ENCODE measurements around the gene MYH15. TPM values are rescaled to one million over a fixed set of nuclear protein-coding genes. Genes with fewer than 3 reads are reported as not detected.

Gene MYH15
- polyA plus RNA-seq, 3 donors, result not detected

- no peak for DNase-seq
- Mint-ChIP-seq H3K27me3 (ENCODE audit: low read depth in 3 of 3) (peaks cover 0 to 3% (median 2%) of the 10 kb centered on the region in 3 donors), H3K36me3 (peaks cover 0 to 1% of the 10 kb centered on the region in 2 donors), H3K9me3 (peaks cover 0 to 1% (median under 1%) of the 10 kb centered on the region in 7 donors), H3K4me1 (no peaks in the 10 kb centered on the region), H3K4me3 (no peak overlapping the region), H3K27ac (no peak overlapping the region)
- H3K4me2 ChIP-seq (replicated peaks; ENCODE audit: extremely low read depth, low read length, poor library complexity, severe bottlenecking), result no peak overlapping the region
- TF ChIP-seq CTCF (IDR thresholded peaks at IDR 0.05), result no peak
- intact Hi-C loops (cut with micrococcal nuclease), result no loop called here
- H2AFZ ChIP-seq (ENCODE audit: insufficient read depth, low read depth, low read length, poor library complexity, severe bottlenecking), result no peak overlapping the region
- H3K9me3 ChIP-seq (replicated peaks in 1 of 2; ENCODE audit: control insufficient read depth in 1 of 2, insufficient read depth in 1 of 2, low read length in 2 of 2), result no peaks in the 10 kb centered on the region
- no peaks in the 10 kb centered on the region for H4K20me1 ChIP-seq (ENCODE audit: insufficient read depth, low read length)
- H3K36me3 ChIP-seq (replicated peaks in 1 of 2; ENCODE audit: control insufficient read depth in 1 of 2, insufficient read depth in 2 of 2, low read length in 2 of 2), result no peaks in the 10 kb centered on the region
- H3K79me2 ChIP-seq (ENCODE audit: insufficient read depth, low read length), result no peaks in the 10 kb centered on the region
- H3K9ac ChIP-seq (ENCODE audit: insufficient read depth, low read length, poor library complexity, severe bottlenecking), result no peak overlapping the region
- no peak overlapping the region for H3K4me3 ChIP-seq (replicated peaks in 1 of 3; ENCODE audit: low read depth in 2 of 3, low read length in 3 of 3)
- no peaks in the 10 kb centered on the region for H3K4me1 ChIP-seq (ENCODE audit: control insufficient read depth in 1 of 2, insufficient read depth in 2 of 2, low read length in 2 of 2)
- H3K27me3 ChIP-seq (ENCODE audit: control insufficient read depth in 2 of 2, insufficient read depth in 2 of 2, low read length in 2 of 2), result no peaks in the 10 kb centered on the region
- H3K27ac ChIP-seq (ENCODE audit: low read depth in 1 of 2, low read length in 2 of 2), result no peak overlapping the region
These were observed 71.9 kb downstream of the MYH15 start for GRCh38 chr3:108438542-108438941.

DNA sequence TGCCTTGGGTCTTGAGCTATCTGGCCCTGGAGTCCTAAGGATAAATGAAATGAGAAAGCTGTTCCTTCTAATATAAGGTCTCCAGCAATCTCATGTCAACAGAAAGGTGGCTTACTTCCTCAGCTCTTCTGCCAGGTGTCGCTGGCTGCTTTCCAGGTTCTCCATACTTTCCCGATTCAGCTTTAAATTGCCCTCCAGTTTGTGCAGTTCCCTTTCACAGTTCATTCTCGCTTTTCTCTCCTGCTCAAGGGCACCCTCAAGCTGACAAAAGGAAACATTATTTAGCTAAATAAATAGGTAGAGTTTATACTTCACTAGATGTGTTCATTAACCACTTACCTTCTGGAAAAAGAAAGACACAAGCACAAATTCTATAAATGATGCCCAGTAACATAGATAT lies 73.0 kb downstream of the MYH15 start:
- no peak for TF ChIP-seq CTCF (IDR thresholded peaks at IDR 0.05)
- no CpG with 5 or more reads among the region's 3 CpGs for WGBS (ENCODE audit: insufficient coverage)
- Mint-ChIP-seq H3K4me3 (no peak overlapping the region), H3K9me3 (peaks cover 8 to 12% (median 11%) of the 10 kb centered on the region in 7 donors), H3K27me3 (ENCODE audit: low read depth in 3 of 3) (peaks cover 0 to 3% (median 0%) of the 10 kb centered on the region in 3 donors), H3K36me3 (peaks cover 0 to 2% of the 10 kb centered on the region in 2 donors), H3K27ac (no peak overlapping the region), H3K4me1 (no peaks in the 10 kb centered on the region)
- H2AFZ ChIP-seq (ENCODE audit: insufficient read depth, low read depth, low read length, poor library complexity, severe bottlenecking), result no peak overlapping the region
- H3K27ac ChIP-seq (ENCODE audit: low read depth in 1 of 2, low read length in 2 of 2), result no peak overlapping the region
- no peaks in the 10 kb centered on the region for H4K20me1 ChIP-seq (ENCODE audit: insufficient read depth, low read length)
- H3K9me3 ChIP-seq (replicated peaks in 1 of 2; ENCODE audit: control insufficient read depth in 1 of 2, insufficient read depth in 1 of 2, low read length in 2 of 2), result peaks cover 8 to 11% of the 10 kb centered on the region in 2 donors
- H3K27me3 ChIP-seq (ENCODE audit: control insufficient read depth in 2 of 2, insufficient read depth in 2 of 2, low read length in 2 of 2), result no peaks in the 10 kb centered on the region
- no peaks in the 10 kb centered on the region for H3K4me1 ChIP-seq (ENCODE audit: control insufficient read depth in 1 of 2, insufficient read depth in 2 of 2, low read length in 2 of 2)
- H3K79me2 ChIP-seq (ENCODE audit: insufficient read depth, low read length), result no peaks in the 10 kb centered on the region
- DNase-seq, result no peak
- H3K4me3 ChIP-seq (replicated peaks in 1 of 3; ENCODE audit: low read depth in 2 of 3, low read length in 3 of 3), result no peak overlapping the region
- H3K9ac ChIP-seq (ENCODE audit: insufficient read depth, low read length, poor library complexity, severe bottlenecking), result no peak overlapping the region
- no peak overlapping the region for H3K4me2 ChIP-seq (replicated peaks; ENCODE audit: extremely low read depth, low read length, poor library complexity, severe bottlenecking)
- no peaks in the 10 kb centered on the region for H3K36me3 ChIP-seq (replicated peaks in 1 of 2; ENCODE audit: control insufficient read depth in 1 of 2, insufficient read depth in 2 of 2, low read length in 2 of 2)
- intact Hi-C loops (cut with micrococcal nuclease), result no loop called here

All from CD14-positive monocyte (primary cell).